Measurements from ENCODE around the gene RCBTB2.

Gene RCBTB2

GRCh38 chr13:48514793-48515192, 18.1 kb downstream of the RCBTB2 start:
- TF ChIP-seq CTCF (IDR thresholded peaks at IDR 0.05; ENCODE audit: unreplicated experiment in 3 of 3): no peak
- H3K4me1 Mint-ChIP-seq: peaks cover 8% of the 10 kb centered on the region

GRCh38 chr13:48511621-48512230, 21.2 kb downstream of the RCBTB2 start:
- no peak overlapping the region for H3K4me3 Mint-ChIP-seq

More at GRCh38 chr13:48514793-48515192, 18.1 kb downstream of the RCBTB2 start:
- H3K27ac Mint-ChIP-seq: no peak overlapping the region
- H3K27me3 Mint-ChIP-seq (ENCODE audit: low read depth): no peaks in the 10 kb centered on the region
- peaks cover 51% of the 10 kb centered on the region for H3K36me3 Mint-ChIP-seq (ENCODE audit: low read depth)
- H3K4me3 Mint-ChIP-seq: no peak overlapping the region
- H3K9me3 Mint-ChIP-seq: no peaks in the 10 kb centered on the region

GRCh38 chr13:48510698-48511097, 22.2 kb downstream of the RCBTB2 start:
- H3K36me3 Mint-ChIP-seq (ENCODE audit: low read depth): peaks cover 59% of the 10 kb centered on the region
- no peaks in the 10 kb centered on the region for H3K9me3 Mint-ChIP-seq
- H3K27me3 Mint-ChIP-seq (ENCODE audit: low read depth): no peaks in the 10 kb centered on the region
- TF ChIP-seq CTCF (IDR thresholded peaks at IDR 0.05; ENCODE audit: unreplicated experiment in 3 of 3): no peak
- peaks cover 8% of the 10 kb centered on the region for H3K4me1 Mint-ChIP-seq
- H3K4me3 Mint-ChIP-seq: no peak overlapping the region
- H3K27ac Mint-ChIP-seq: no peak overlapping the region

More at GRCh38 chr13:48511621-48512230, 21.2 kb downstream of the RCBTB2 start:
- Mint-ChIP-seq H3K27me3 (ENCODE audit: low read depth) (no peaks in the 10 kb centered on the region), H3K27ac (peak overlapping the region in 1 of 3 experiments; percentile 34), H3K36me3 (ENCODE audit: low read depth) (peaks cover 54% of the 10 kb centered on the region), H3K4me1 (peaks cover 8% of the 10 kb centered on the region), H3K9me3 (no peaks in the 10 kb centered on the region)
- TF ChIP-seq CTCF (IDR thresholded peaks at IDR 0.05; ENCODE audit: unreplicated experiment in 3 of 3): no peak

GRCh38 chr13:48508011-48508410, 24.9 kb downstream of the RCBTB2 start:
- H3K27me3 Mint-ChIP-seq (ENCODE audit: low read depth): no peaks in the 10 kb centered on the region
- no peak overlapping the region for H3K4me3 Mint-ChIP-seq
- TF ChIP-seq CTCF (IDR thresholded peaks at IDR 0.05; ENCODE audit: unreplicated experiment in 3 of 3): no peak
- H3K4me1 Mint-ChIP-seq: peaks cover 8% of the 10 kb centered on the region
- H3K9me3 Mint-ChIP-seq: no peaks in the 10 kb centered on the region
- no peak overlapping the region for H3K27ac Mint-ChIP-seq
- peaks cover 59% of the 10 kb centered on the region for H3K36me3 Mint-ChIP-seq (ENCODE audit: low read depth)

- H3K27ac Mint-ChIP-seq: no peak overlapping the region
- TF ChIP-seq CTCF (IDR thresholded peaks at IDR 0.05; ENCODE audit: unreplicated experiment in 3 of 3): no peak
- no peak overlapping the region for H3K4me3 Mint-ChIP-seq
- H3K36me3 Mint-ChIP-seq (ENCODE audit: low read depth): peaks cover 58% of the 10 kb centered on the region
- peaks cover 7% of the 10 kb centered on the region for H3K4me1 Mint-ChIP-seq
- H3K9me3 Mint-ChIP-seq: no peaks in the 10 kb centered on the region
- no peaks in the 10 kb centered on the region for H3K27me3 Mint-ChIP-seq (ENCODE audit: low read depth)
These were observed 25.9 kb downstream of the RCBTB2 start for GRCh38 chr13:48507021-48507420.

GRCh38 chr13:48506092-48506701, 26.7 kb downstream of the RCBTB2 start:
- no peaks in the 10 kb centered on the region for H3K9me3 Mint-ChIP-seq
- H3K4me1 Mint-ChIP-seq: no peaks in the 10 kb centered on the region
- peak overlapping the region in 1 of 3 experiments; percentile 2 for H3K27ac Mint-ChIP-seq
- no peak for TF ChIP-seq CTCF (IDR thresholded peaks at IDR 0.05; ENCODE audit: unreplicated experiment in 3 of 3)
- H3K36me3 Mint-ChIP-seq (ENCODE audit: low read depth): peaks cover 57% of the 10 kb centered on the region
- H3K4me3 Mint-ChIP-seq: no peak overlapping the region
- no peaks in the 10 kb centered on the region for H3K27me3 Mint-ChIP-seq (ENCODE audit: low read depth)

All from nephron (organoid).